WTC11 (cell line): ENCODE results near the gene SLC1A3. TPM values are rescaled to one million over a fixed set of nuclear protein-coding genes. Genes with fewer than 3 reads are reported as not detected.

Source experiments
- ATAC-seq: fragments of 200-7000 bp; cut with Tn5 transposase; 2 replicates; pipeline ENCODE4 v1.10.0; 2021; ENCODE audit warnings: mild to moderate bottlenecking, moderate library complexity
- CTCF ChIA-PET: fragments of 300-600 bp; sonication (Branson Sonifier 250); formaldehyde crosslinking; loops from one replicate; lab custom pipeline; 2021; ENCODE audit warnings: antibody characterized with exemption; lab: Charles Lee
- POLR2A ChIA-PET: fragments of 350-600 bp; sonication (Branson Sonifier 250); formaldehyde crosslinking; loops from one replicate; lab custom pipeline; 2021; ENCODE audit warnings: antibody characterized with exemption; lab: Charles Lee
- DNase-seq: peaks from one replicate; pipeline ENCODE4 v3.0.0; 2021; ENCODE audit warnings: low spot score
- H3K27ac Mint-ChIP-seq: 2 replicates; pipeline ENCODE4 v1.8.0; 2021; ENCODE audit warnings: mixed read lengths
- H3K27me3 Mint-ChIP-seq: 2 replicates; pipeline ENCODE4 v1.8.0; 2021; ENCODE audit warnings: low read depth, mild to moderate bottlenecking, moderate library complexity, mixed read lengths
- H3K36me3 Mint-ChIP-seq: 2 replicates; pipeline ENCODE4 v1.8.0; 2021; ENCODE audit warnings: mixed read lengths
- H3K4me1 Mint-ChIP-seq: 2 replicates; pipeline ENCODE4 v1.8.0; 2022; ENCODE audit warnings: mixed read lengths
- H3K4me3 Mint-ChIP-seq: 2 replicates; pipeline ENCODE4 v1.8.0; 2021; ENCODE audit warnings: mild to moderate bottlenecking, moderate library complexity, mixed read lengths
- H3K9me3 Mint-ChIP-seq: 2 replicates; pipeline ENCODE4 v1.8.0; 2021; ENCODE audit warnings: mixed read lengths
- ATF6 ChIP-seq: sonication (generic); formaldehyde crosslinking; IDR thresholded peaks from 2 replicates; pipeline ENCODE4 v1.8.1; 2023; ENCODE audit warnings: mild to moderate bottlenecking, missing genetic modification reagents
- E2F1 ChIP-seq: sonication (generic); formaldehyde crosslinking; IDR thresholded peaks from 2 replicates; pipeline ENCODE4 v1.8.0; 2022; ENCODE audit warnings: mild to moderate bottlenecking, missing genetic modification reagents
- ELF4 ChIP-seq: sonication (generic); formaldehyde crosslinking; IDR thresholded peaks from 2 replicates; pipeline ENCODE4 v1.8.1; 2022; ENCODE audit warnings: low read depth, mild to moderate bottlenecking, moderate library complexity, missing genetic modification reagents
- ERG ChIP-seq: fragments of 250-450 bp; sonication (Bioruptor Pico); IDR thresholded peaks from 2 replicates; pipeline ENCODE4 v1.8.0; 2021; ENCODE audit warnings: mild to moderate bottlenecking
- FOXJ3 ChIP-seq: sonication (generic); formaldehyde crosslinking; IDR thresholded peaks from 2 replicates; pipeline ENCODE4 v1.9.0; 2021; ENCODE audit warnings: missing genetic modification reagents, mild to moderate bottlenecking, borderline replicate concordance
- GTF2I ChIP-seq: fragments of 250-450 bp; sonication (Bioruptor Pico); conservative IDR thresholded peaks from 2 replicates; pipeline ENCODE4 v1.4.0; 2021; ENCODE audit warnings: mild to moderate bottlenecking
- HMGA2 ChIP-seq: fragments of 250-450 bp; sonication (Bioruptor Pico); IDR thresholded peaks from 2 replicates; pipeline ENCODE4 v1.4.0; 2021; ENCODE audit warnings: mild to moderate bottlenecking, moderate library complexity
- IRF2 ChIP-seq: sonication (generic); formaldehyde crosslinking; IDR thresholded peaks from 2 replicates; pipeline ENCODE4 v1.8.0; 2022; ENCODE audit warnings: low read depth, missing genetic modification reagents, borderline replicate concordance
- JAZF1 ChIP-seq: fragments of 250-450 bp; sonication (Bioruptor Pico); IDR thresholded peaks from 2 replicates; pipeline ENCODE4 v1.9.0; 2021; ENCODE audit warnings: moderate library complexity, mild to moderate bottlenecking, inconsistent platforms
- JUN ChIP-seq: sonication (generic); formaldehyde crosslinking; IDR thresholded peaks from 2 replicates; pipeline ENCODE4 v1.8.0; 2023; ENCODE audit warnings: mild to moderate bottlenecking, missing genetic modification reagents
- MYBL2 ChIP-seq: sonication (generic); formaldehyde crosslinking; IDR thresholded peaks from 2 replicates; pipeline ENCODE4 v1.8.1; 2023; ENCODE audit warnings: mild to moderate bottlenecking, moderate library complexity, missing genetic modification reagents
- NFE2L1 ChIP-seq: sonication (generic); formaldehyde crosslinking; IDR thresholded peaks from 2 replicates; pipeline ENCODE4 v1.8.1; 2023; ENCODE audit warnings: missing genetic modification reagents
- NFYB ChIP-seq: sonication (generic); formaldehyde crosslinking; conservative IDR thresholded peaks from 2 replicates; pipeline ENCODE4 v1.8.0; 2022; ENCODE audit warnings: low read depth, missing genetic modification reagents
- OVOL2 ChIP-seq: fragments of 250-450 bp; sonication (Bioruptor Pico); IDR thresholded peaks from 2 replicates; pipeline ENCODE4 v1.9.0; 2021; ENCODE audit warnings: mild to moderate bottlenecking, borderline replicate concordance
- RORB ChIP-seq: fragments of 250-450 bp; sonication (Bioruptor Pico); IDR thresholded peaks from 2 replicates; pipeline ENCODE4 v1.9.0; 2021; ENCODE audit warnings: mild to moderate bottlenecking
- SMAD3 ChIP-seq: sonication (generic); formaldehyde crosslinking; IDR thresholded peaks from 2 replicates; pipeline ENCODE4 v1.8.0; 2022; ENCODE audit warnings: missing genetic modification reagents, mild to moderate bottlenecking, borderline replicate concordance
- TEAD1 ChIP-seq: sonication (generic); formaldehyde crosslinking; IDR thresholded peaks from 2 replicates; pipeline ENCODE4 v1.8.0; 2022; ENCODE audit warnings: mild to moderate bottlenecking, missing genetic modification reagents
- USF1 ChIP-seq: sonication (generic); formaldehyde crosslinking; IDR thresholded peaks from 2 replicates; pipeline ENCODE4 v1.8.0; 2022; ENCODE audit warnings: mild to moderate bottlenecking, missing genetic modification reagents
- ZNF121 ChIP-seq: sonication (generic); formaldehyde crosslinking; IDR thresholded peaks from 2 replicates; pipeline ENCODE4 v1.8.0; 2023; ENCODE audit warnings: missing genetic modification reagents
- ZNF138 ChIP-seq: sonication (generic); formaldehyde crosslinking; conservative IDR thresholded peaks from 2 replicates; pipeline ENCODE4 v1.8.1; 2022; ENCODE audit warnings: mild to moderate bottlenecking, moderate library complexity, missing genetic modification reagents
- ZNF219 ChIP-seq: sonication (generic); formaldehyde crosslinking; IDR thresholded peaks from 2 replicates; pipeline ENCODE4 v1.8.0; 2023; ENCODE audit warnings: missing genetic modification reagents, mild to moderate bottlenecking, borderline replicate concordance
- ZNF263 ChIP-seq: sonication (generic); formaldehyde crosslinking; IDR thresholded peaks from 2 replicates; pipeline ENCODE4 v1.8.1; 2022; ENCODE audit warnings: low read depth, mild to moderate bottlenecking, moderate library complexity, missing genetic modification reagents
- ZNF423 ChIP-seq: fragments of 250-450 bp; sonication (Bioruptor Pico); IDR thresholded peaks from 2 replicates; pipeline ENCODE4 v2.1.2; 2022; ENCODE audit warnings: mild to moderate bottlenecking, moderate library complexity
- ZNF425 ChIP-seq: fragments of 250-450 bp; sonication (Bioruptor Pico); conservative IDR thresholded peaks from 2 replicates; pipeline ENCODE4 v1.9.0; 2021; ENCODE audit warnings: mild to moderate bottlenecking
- ZSCAN18 ChIP-seq: fragments of 250-450 bp; sonication (Bioruptor Pico); IDR thresholded peaks from 2 replicates; pipeline ENCODE4 v2.1.2; 2022; ENCODE audit warnings: mild to moderate bottlenecking, moderate library complexity
- total RNA-seq: library from RNA; stranded (reverse); gene quantifications from 3 replicates; pipeline ENCODE4 v1.2.3, GENCODE V29; 2021

SLC1A3 gene
- total RNA-seq, 1 experiment from 2014 or later, result 77.9 TPM

- ChIA-PET POLR2A (no interaction called here), CTCF (interaction anchor here (1.3 kb wide), 1 partner anchor 16 kb away, joined by 3 read pairs; no protein-coding TSS in a partner anchor)
- DNase-seq (no peak), ATAC-seq (no peak)
- Mint-ChIP-seq H3K27me3 (no peaks in the 10 kb centered on the region), H3K4me1 (no peaks in the 10 kb centered on the region), H3K9me3 (no peaks in the 10 kb centered on the region), H3K36me3 (peaks cover 47% of the 10 kb centered on the region), H3K4me3 (no peak overlapping the region), H3K27ac (no peak overlapping the region)
- TF ChIP-seq ZNF425 (CRISPR knock-in tag) (no peak), E2F1 (CRISPR knock-in tag) (no peak), GTF2I (CRISPR knock-in tag) (no peak), SMAD3 (CRISPR knock-in tag) (no peak), JUN (CRISPR knock-in tag) (no peak), ERG (CRISPR knock-in tag) (no peak), ZNF219 (CRISPR knock-in tag) (no peak), USF1 (no peak), ZNF263 (CRISPR knock-in tag) (no peak), NFYB (no peak), MYBL2 (CRISPR knock-in tag) (no peak), FOXJ3 (CRISPR knock-in tag) (no peak), ZSCAN18 (CRISPR knock-in tag) (no peak), ZNF423 (CRISPR knock-in tag) (no peak), ATF6 (CRISPR knock-in tag) (no peak), NFE2L1 (CRISPR knock-in tag) (no peak)
Observed at GRCh38 chr5:36680066-36680465, 73.7 kb downstream of the SLC1A3 start.

- Mint-ChIP-seq H3K9me3 (no peaks in the 10 kb centered on the region), H3K27me3 (no peaks in the 10 kb centered on the region), H3K36me3 (peaks cover 44% of the 10 kb centered on the region), H3K27ac (no peak overlapping the region), H3K4me1 (no peaks in the 10 kb centered on the region), H3K4me3 (no peak overlapping the region)
- ChIA-PET CTCF (no interaction called here), POLR2A (no interaction called here)
- TF ChIP-seq ZNF138 (no peak), IRF2 (CRISPR knock-in tag) (no peak), GTF2I (CRISPR knock-in tag) (no peak), ELF4 (CRISPR knock-in tag) (no peak), NFYB (no peak), OVOL2 (CRISPR knock-in tag) (no peak), ZNF121 (no peak), JAZF1 (no peak), HMGA2 (CRISPR knock-in tag) (no peak), RORB (CRISPR knock-in tag) (no peak), TEAD1 (CRISPR knock-in tag) (no peak)
- ATAC-seq (no peak), DNase-seq (no peak)
Observed at GRCh38 chr5:36681711-36682110, 75.3 kb downstream of the SLC1A3 start.
